ENCODE measurements around the gene KIAA1549.

GRCh38 chr7:138821912-138822311, 159.3 kb downstream of the KIAA1549 start:
- TF ChIP-seq CTCF (conservative IDR thresholded peaks at IDR 0.05; ENCODE audit: low read depth, low read length) (no peak), POLR2A (IDR thresholded peaks at IDR 0.05; ENCODE audit: low read depth, low read length) (no peak), MAZ (IDR thresholded peaks at IDR 0.05; ENCODE audit: borderline replicate concordance, low read depth, low read length) (no peak), FOS (IDR thresholded peaks at IDR 0.05; ENCODE audit: low read depth, low read length) (no peak), RCOR1 (IDR thresholded peaks at IDR 0.05; ENCODE audit: insufficient replicate concordance, low read length) (no peak), MAFK (IDR thresholded peaks at IDR 0.05; ENCODE audit: low read depth, low read length) (no peak), RFX5 (IDR thresholded peaks at IDR 0.05; ENCODE audit: low read depth, low read length) (no peak), CEBPB (IDR thresholded peaks at IDR 0.05; ENCODE audit: low read depth, low read length) (no peak), ELK1 (IDR thresholded peaks at IDR 0.05; ENCODE audit: borderline replicate concordance, low read depth, low read length) (no peak)
